ENCODE data around the gene H6PD. TPM values are rescaled to one million over a fixed set of nuclear protein-coding genes. Genes with fewer than 3 reads are reported as not detected.

H6PD gene
- total and polyA plus RNA-seq, 8 donors: 3.2 to 54.3 (median 22.7) TPM

DNA sequence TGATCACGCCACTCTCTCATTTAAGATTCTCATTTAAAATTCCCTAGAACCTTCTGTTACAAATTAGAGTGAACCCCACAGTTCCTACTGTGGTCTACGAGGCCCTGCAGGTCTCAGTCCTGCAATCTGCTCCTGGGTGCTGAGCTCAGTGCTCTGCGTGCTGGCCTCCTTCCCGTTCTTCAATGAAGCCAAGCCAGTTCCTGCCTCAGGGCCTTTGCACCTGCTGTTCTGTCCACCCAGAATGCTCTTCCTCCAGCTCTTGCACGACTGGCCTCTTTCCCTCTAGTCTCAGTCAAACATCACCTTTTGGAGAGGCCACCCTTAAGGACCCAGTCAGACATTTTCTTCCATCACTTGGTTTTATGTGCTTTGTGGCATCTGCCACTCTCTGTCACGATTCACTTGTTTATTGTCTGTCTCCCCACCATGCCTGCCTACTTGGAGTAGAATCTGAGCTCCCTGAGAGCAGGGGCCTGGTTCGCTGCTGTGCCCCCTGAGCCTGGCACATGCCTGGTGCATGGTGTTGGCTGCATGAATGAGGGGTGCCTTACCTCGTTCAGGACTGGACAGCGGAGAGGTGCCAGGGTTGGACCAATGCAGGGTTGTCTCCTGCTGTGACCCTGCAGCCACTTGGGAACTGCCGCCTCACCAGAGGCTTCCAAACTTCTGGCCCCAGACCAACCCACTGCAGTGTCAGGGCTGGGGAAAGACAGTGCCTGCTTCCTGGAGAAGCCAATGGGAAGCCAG, 9.7 kb upstream of the H6PD start:
- H3K4me3 ChIP-seq: no peak overlapping the region
- intact Hi-C loops (cut with DNase I; ENCODE audit: low total_unique reads): no loop called here
- H3K36me3 ChIP-seq: no peaks in the 10 kb centered on the region
- H3K9me3 ChIP-seq: no peaks in the 10 kb centered on the region
- no peak for TF ChIP-seq POLR2AphosphoS5 (IDR thresholded peaks at IDR 0.05)
- TF ChIP-seq POLR2A (IDR thresholded peaks at IDR 0.05): no peak
- TF ChIP-seq, protein P1, sequence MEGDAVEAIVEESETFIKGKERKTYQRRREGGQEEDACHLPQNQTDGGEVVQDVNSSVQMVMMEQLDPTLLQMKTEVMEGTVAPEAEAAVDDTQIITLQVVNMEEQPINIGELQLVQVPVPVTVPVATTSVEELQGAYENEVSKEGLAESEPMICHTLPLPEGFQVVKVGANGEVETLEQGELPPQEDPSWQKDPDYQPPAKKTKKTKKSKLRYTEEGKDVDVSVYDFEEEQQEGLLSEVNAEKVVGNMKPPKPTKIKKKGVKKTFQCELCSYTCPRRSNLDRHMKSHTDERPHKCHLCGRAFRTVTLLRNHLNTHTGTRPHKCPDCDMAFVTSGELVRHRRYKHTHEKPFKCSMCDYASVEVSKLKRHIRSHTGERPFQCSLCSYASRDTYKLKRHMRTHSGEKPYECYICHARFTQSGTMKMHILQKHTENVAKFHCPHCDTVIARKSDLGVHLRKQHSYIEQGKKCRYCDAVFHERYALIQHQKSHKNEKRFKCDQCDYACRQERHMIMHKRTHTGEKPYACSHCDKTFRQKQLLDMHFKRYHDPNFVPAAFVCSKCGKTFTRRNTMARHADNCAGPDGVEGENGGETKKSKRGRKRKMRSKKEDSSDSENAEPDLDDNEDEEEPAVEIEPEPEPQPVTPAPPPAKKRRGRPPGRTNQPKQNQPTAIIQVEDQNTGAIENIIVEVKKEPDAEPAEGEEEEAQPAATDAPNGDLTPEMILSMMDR (IDR thresholded peaks at IDR 0.05): no peak
- TF ChIP-seq EP300 (IDR thresholded peaks at IDR 0.05): no peak
- no peak for DNase-seq
- peaks cover 0 to 11% (median 0%) of the 10 kb centered on the region in 3 donors for H3K27me3 ChIP-seq
- 86 to 92% (median 88%) methylated on average over 9 to 10 of the region's 10 CpGs for WGBS, 5 donors
- no peaks in the 10 kb centered on the region for H3K4me1 ChIP-seq
- no peak overlapping the region for H3K27ac ChIP-seq

DNA sequence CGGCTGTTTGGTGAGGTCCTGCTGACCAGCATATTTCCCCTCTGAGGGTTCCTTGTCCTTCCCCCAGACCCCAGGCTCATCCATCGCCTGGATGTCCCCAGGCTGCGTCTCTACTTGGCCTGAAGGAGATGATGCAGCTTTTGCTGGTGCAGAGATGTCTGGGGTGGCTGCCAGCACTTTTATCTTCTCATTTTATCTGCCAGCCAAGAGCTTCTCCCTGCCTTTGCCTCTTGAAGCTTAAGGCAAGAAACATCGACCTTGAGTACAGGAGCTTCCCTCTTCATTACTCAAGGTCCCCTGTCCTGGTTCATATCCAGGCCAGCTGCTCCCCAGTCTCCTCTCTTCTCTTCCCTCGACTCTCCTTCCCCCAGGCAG, 9.2 kb upstream of the H6PD start:
- intact Hi-C loops (cut with DNase I; ENCODE audit: low total_unique reads): no loop called here
- no peaks in the 10 kb centered on the region for H3K4me1 ChIP-seq
- TF ChIP-seq POLR2AphosphoS5 (IDR thresholded peaks at IDR 0.05): no peak
- TF ChIP-seq EP300 (IDR thresholded peaks at IDR 0.05): no peak
- no peak for TF ChIP-seq POLR2A (IDR thresholded peaks at IDR 0.05)
- TF ChIP-seq, protein P1 (IDR thresholded peaks at IDR 0.05): no peak
- no peaks in the 10 kb centered on the region for H3K9me3 ChIP-seq
- 54 to 77% (median 67%) methylated on average over 4 to 5 of the region's 5 CpGs for WGBS, 5 donors
- peaks cover 0 to 11% (median 0%) of the 10 kb centered on the region in 3 donors for H3K27me3 ChIP-seq
- DNase-seq: no peak
- no peak overlapping the region for H3K27ac ChIP-seq
- no peaks in the 10 kb centered on the region for H3K36me3 ChIP-seq
- H3K4me3 ChIP-seq: no peak overlapping the region

DNA sequence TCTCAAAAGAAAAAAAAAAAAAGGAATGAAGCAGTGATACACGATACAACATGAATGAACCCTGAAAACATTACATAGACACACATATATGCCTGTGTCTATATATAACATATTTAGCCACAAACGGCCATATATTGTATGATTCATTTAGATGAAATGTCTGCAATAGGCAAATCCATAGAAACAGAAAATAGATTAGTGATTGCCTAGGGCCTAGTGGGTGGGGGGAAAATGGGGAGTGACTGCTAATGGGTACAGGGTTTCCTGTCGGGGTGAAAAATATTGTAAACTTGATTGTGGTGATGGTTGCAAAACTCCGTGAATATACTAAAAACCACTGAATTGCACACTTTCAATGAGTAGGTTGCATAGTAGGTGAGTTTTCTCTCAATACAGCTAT, 6.0 kb upstream of the H6PD start:
- intact Hi-C loops (cut with DNase I; ENCODE audit: low total_unique reads): no loop called here
- Histone ChIP-seq H3K36me3 (no peaks in the 10 kb centered on the region), H3K9me3 (no peaks in the 10 kb centered on the region), H3K4me3 (no peak overlapping the region), H3K27ac (no peak overlapping the region), H3K27me3 (peaks cover 0 to 11% (median 0%) of the 10 kb centered on the region in 3 donors), H3K4me1 (peaks cover 7 to 16% (median 7%) of the 10 kb centered on the region in 4 donors)
- TF ChIP-seq POLR2A (IDR thresholded peaks at IDR 0.05) (no peak), POLR2AphosphoS5 (IDR thresholded peaks at IDR 0.05) (no peak), EP300 (IDR thresholded peaks at IDR 0.05) (no peak)
- TF ChIP-seq, protein P1 (IDR thresholded peaks at IDR 0.05): no peak
- WGBS, 5 donors: 69 to 79% (median 76%) methylated on average over 4 of the region's 4 CpGs
- no peak for DNase-seq

DNA sequence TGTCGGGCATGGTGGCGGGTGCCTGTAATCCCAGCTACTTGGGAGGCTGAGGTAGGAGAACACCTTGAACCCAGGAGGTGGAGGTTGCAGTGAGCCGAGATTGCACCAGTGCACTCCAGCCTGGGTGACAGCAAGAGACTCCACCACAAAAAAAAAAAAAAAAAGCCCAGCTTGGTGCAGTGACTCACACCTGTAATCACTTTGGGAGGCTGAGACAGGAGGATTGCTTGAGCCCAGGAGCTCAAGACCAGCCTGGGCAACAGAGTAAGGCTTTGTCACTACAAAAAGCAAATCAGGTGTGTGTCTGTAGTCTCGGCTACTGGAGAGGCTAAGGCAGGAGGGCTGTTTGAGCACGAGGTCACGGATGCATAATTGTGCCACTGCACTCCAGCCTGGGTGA, 5.0 kb upstream of the H6PD start:
- Histone ChIP-seq H3K27ac (no peak overlapping the region), H3K27me3 (peaks cover 0 to 11% (median 0%) of the 10 kb centered on the region in 3 donors), H3K36me3 (no peaks in the 10 kb centered on the region), H3K4me3 (no peak overlapping the region), H3K9me3 (no peaks in the 10 kb centered on the region), H3K4me1 (peaks cover 11 to 23% (median 13%) of the 10 kb centered on the region in 4 donors)
- intact Hi-C loops (cut with DNase I; ENCODE audit: low total_unique reads): no loop called here
- DNase-seq: no peak
- TF ChIP-seq, protein P1 (IDR thresholded peaks at IDR 0.05): no peak
- no peak for TF ChIP-seq POLR2A (IDR thresholded peaks at IDR 0.05)
- no peak for TF ChIP-seq POLR2AphosphoS5 (IDR thresholded peaks at IDR 0.05)
- no peak for TF ChIP-seq EP300 (IDR thresholded peaks at IDR 0.05)
- WGBS, 5 donors: 84 to 95% (median 90%) methylated on average over 6 of the region's 6 CpGs

Measured in stomach (tissue), 9 donors.